Transverse colon (tissue), 4 donors: ENCODE measurements around the gene ALKBH4.
"Not testable (repeated sequence)": the region's sequence is repeated elsewhere in the genome, so short reads cannot be mapped to it uniquely, and the experiment has no call there.

Experiments used
- EP300 ChIP-seq: sonication (generic); formaldehyde crosslinking; IDR thresholded peaks from one replicate; pipeline ENCODE4 v1.6.1; 2017; ENCODE audit warnings: antibody characterized with exemption, low read depth
- POLR2A ChIP-seq: fragments of 450-650 bp; IDR thresholded peaks from one replicate; pipeline ENCODE4 v1.6.1; 2016; ENCODE audit warnings: antibody characterized with exemption, mild to moderate bottlenecking, moderate library complexity
- POLR2AphosphoS5 ChIP-seq, 3 donors: sonication (generic); formaldehyde crosslinking; IDR thresholded peaks; one replicate each; pipeline ENCODE4 v1.6.1; 2016; ENCODE audit warnings: antibody characterized with exemption in 3 of 3
- TF ChIP-seq, protein P1 (sequence below), 5 experiments: fragments of 200-600 bp in 3 of 5; fragments of 450-650 bp in 2 of 5; sonication (generic) in 3 of 5; IDR thresholded peaks; 1 replicate in 2 of 5; 2 replicates in 3 of 5; pipeline ENCODE4 v1.5.1; 2016 to 2017; ENCODE audit warnings: antibody characterized with exemption in 5 of 5, inconsistent platforms in 3 of 5, mild to moderate bottlenecking in 2 of 5, moderate library complexity in 1 of 5

- TF ChIP-seq, protein P1, sequence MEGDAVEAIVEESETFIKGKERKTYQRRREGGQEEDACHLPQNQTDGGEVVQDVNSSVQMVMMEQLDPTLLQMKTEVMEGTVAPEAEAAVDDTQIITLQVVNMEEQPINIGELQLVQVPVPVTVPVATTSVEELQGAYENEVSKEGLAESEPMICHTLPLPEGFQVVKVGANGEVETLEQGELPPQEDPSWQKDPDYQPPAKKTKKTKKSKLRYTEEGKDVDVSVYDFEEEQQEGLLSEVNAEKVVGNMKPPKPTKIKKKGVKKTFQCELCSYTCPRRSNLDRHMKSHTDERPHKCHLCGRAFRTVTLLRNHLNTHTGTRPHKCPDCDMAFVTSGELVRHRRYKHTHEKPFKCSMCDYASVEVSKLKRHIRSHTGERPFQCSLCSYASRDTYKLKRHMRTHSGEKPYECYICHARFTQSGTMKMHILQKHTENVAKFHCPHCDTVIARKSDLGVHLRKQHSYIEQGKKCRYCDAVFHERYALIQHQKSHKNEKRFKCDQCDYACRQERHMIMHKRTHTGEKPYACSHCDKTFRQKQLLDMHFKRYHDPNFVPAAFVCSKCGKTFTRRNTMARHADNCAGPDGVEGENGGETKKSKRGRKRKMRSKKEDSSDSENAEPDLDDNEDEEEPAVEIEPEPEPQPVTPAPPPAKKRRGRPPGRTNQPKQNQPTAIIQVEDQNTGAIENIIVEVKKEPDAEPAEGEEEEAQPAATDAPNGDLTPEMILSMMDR (IDR thresholded peaks at IDR 0.05) = not testable (repeated sequence)
- TF ChIP-seq POLR2AphosphoS5 (IDR thresholded peaks at IDR 0.05); EP300; POLR2A: not testable (repeated sequence)
Observed at GRCh38 chr7:102494473-102495149, 29.9 kb upstream of the ALKBH4 start.
